Measurements from ENCODE around the gene ZSCAN9.

ZSCAN9 gene

GRCh38 chr6:28207510-28208110 is 17.5 kb upstream of the ZSCAN9 start:
- Histone ChIP-seq H3K36me3 (ENCODE audit: control insufficient read depth, insufficient read depth, low read length) (no peaks in the 10 kb centered on the region), H3K9me3 (ENCODE audit: control insufficient read depth, low read length) (no peaks in the 10 kb centered on the region), H3K27ac (ENCODE audit: insufficient read depth, low read length, poor library complexity, severe bottlenecking) (no peak overlapping the region), H3K27me3 (replicated peaks; ENCODE audit: control insufficient read depth, insufficient read depth, low read length, poor library complexity, severe bottlenecking) (peaks cover 62% of the 10 kb centered on the region), H3K4me1 (ENCODE audit: control insufficient read depth, insufficient read depth, low read length, poor library complexity, severe bottlenecking) (peaks cover 13% of the 10 kb centered on the region), H3K4me3 (ENCODE audit: insufficient read depth, low read depth, low read length, poor library complexity, severe bottlenecking) (no peak overlapping the region)
- DNase-seq: no peak

GRCh38 chr6:28208111-28208659 is 16.9 kb upstream of the ZSCAN9 start:
- Histone ChIP-seq H3K27ac (ENCODE audit: insufficient read depth, low read length, poor library complexity, severe bottlenecking) (no peak overlapping the region), H3K4me1 (ENCODE audit: control insufficient read depth, insufficient read depth, low read length, poor library complexity, severe bottlenecking) (peaks cover 14% of the 10 kb centered on the region), H3K4me3 (ENCODE audit: insufficient read depth, low read depth, low read length, poor library complexity, severe bottlenecking) (no peak overlapping the region), H3K27me3 (replicated peaks; ENCODE audit: control insufficient read depth, insufficient read depth, low read length, poor library complexity, severe bottlenecking) (peaks cover 66% of the 10 kb centered on the region), H3K36me3 (ENCODE audit: control insufficient read depth, insufficient read depth, low read length) (no peaks in the 10 kb centered on the region), H3K9me3 (ENCODE audit: control insufficient read depth, low read length) (no peaks in the 10 kb centered on the region)
- no peak for DNase-seq

GRCh38 chr6:28209753-28210535 is 15.1 kb upstream of the ZSCAN9 start:
- Histone ChIP-seq H3K4me1 (ENCODE audit: control insufficient read depth, insufficient read depth, low read length, poor library complexity, severe bottlenecking) (peaks cover 14% of the 10 kb centered on the region), H3K27ac (ENCODE audit: insufficient read depth, low read length, poor library complexity, severe bottlenecking) (no peak overlapping the region), H3K9me3 (ENCODE audit: control insufficient read depth, low read length) (no peaks in the 10 kb centered on the region), H3K27me3 (replicated peaks; ENCODE audit: control insufficient read depth, insufficient read depth, low read length, poor library complexity, severe bottlenecking) (peaks cover 72% of the 10 kb centered on the region), H3K36me3 (ENCODE audit: control insufficient read depth, insufficient read depth, low read length) (no peaks in the 10 kb centered on the region), H3K4me3 (ENCODE audit: insufficient read depth, low read depth, low read length, poor library complexity, severe bottlenecking) (no peak overlapping the region)
- DNase-seq: no peak

- H3K9me3 ChIP-seq (ENCODE audit: control insufficient read depth, low read length): no peaks in the 10 kb centered on the region
- no peak for DNase-seq
- no peak overlapping the region for H3K4me3 ChIP-seq (ENCODE audit: insufficient read depth, low read depth, low read length, poor library complexity, severe bottlenecking)
- H3K4me1 ChIP-seq (ENCODE audit: control insufficient read depth, insufficient read depth, low read length, poor library complexity, severe bottlenecking): peaks cover 14% of the 10 kb centered on the region
- H3K27me3 ChIP-seq (replicated peaks; ENCODE audit: control insufficient read depth, insufficient read depth, low read length, poor library complexity, severe bottlenecking): peaks cover 70% of the 10 kb centered on the region
- no peak overlapping the region for H3K27ac ChIP-seq (ENCODE audit: insufficient read depth, low read length, poor library complexity, severe bottlenecking)
- H3K36me3 ChIP-seq (ENCODE audit: control insufficient read depth, insufficient read depth, low read length): no peaks in the 10 kb centered on the region
These were observed 13.1 kb upstream of the ZSCAN9 start for GRCh38 chr6:28211840-28212509.

GRCh38 chr6:28212510-28213212 is 12.4 kb upstream of the ZSCAN9 start:
- H3K27me3 ChIP-seq (replicated peaks; ENCODE audit: control insufficient read depth, insufficient read depth, low read length, poor library complexity, severe bottlenecking): peaks cover 67% of the 10 kb centered on the region
- no peaks in the 10 kb centered on the region for H3K9me3 ChIP-seq (ENCODE audit: control insufficient read depth, low read length)
- no peak for DNase-seq
- H3K4me1 ChIP-seq (ENCODE audit: control insufficient read depth, insufficient read depth, low read length, poor library complexity, severe bottlenecking): peaks cover 10% of the 10 kb centered on the region
- no peak overlapping the region for H3K27ac ChIP-seq (ENCODE audit: insufficient read depth, low read length, poor library complexity, severe bottlenecking)
- no peak overlapping the region for H3K4me3 ChIP-seq (ENCODE audit: insufficient read depth, low read depth, low read length, poor library complexity, severe bottlenecking)
- no peaks in the 10 kb centered on the region for H3K36me3 ChIP-seq (ENCODE audit: control insufficient read depth, insufficient read depth, low read length)

- Histone ChIP-seq H3K4me3 (ENCODE audit: insufficient read depth, low read depth, low read length, poor library complexity, severe bottlenecking) (no peak overlapping the region), H3K27ac (ENCODE audit: insufficient read depth, low read length, poor library complexity, severe bottlenecking) (no peak overlapping the region), H3K9me3 (ENCODE audit: control insufficient read depth, low read length) (no peaks in the 10 kb centered on the region), H3K36me3 (ENCODE audit: control insufficient read depth, insufficient read depth, low read length) (no peaks in the 10 kb centered on the region), H3K4me1 (ENCODE audit: control insufficient read depth, insufficient read depth, low read length, poor library complexity, severe bottlenecking) (peaks cover 6% of the 10 kb centered on the region), H3K27me3 (replicated peaks; ENCODE audit: control insufficient read depth, insufficient read depth, low read length, poor library complexity, severe bottlenecking) (peaks cover 67% of the 10 kb centered on the region)
- DNase-seq: no peak
These were observed 11.9 kb upstream of the ZSCAN9 start for GRCh38 chr6:28213213-28213523.

- Histone ChIP-seq H3K27me3 (replicated peaks; ENCODE audit: control insufficient read depth, insufficient read depth, low read length, poor library complexity, severe bottlenecking) (peaks cover 63% of the 10 kb centered on the region), H3K36me3 (ENCODE audit: control insufficient read depth, insufficient read depth, low read length) (no peaks in the 10 kb centered on the region), H3K4me1 (ENCODE audit: control insufficient read depth, insufficient read depth, low read length, poor library complexity, severe bottlenecking) (peaks cover 10% of the 10 kb centered on the region), H3K27ac (ENCODE audit: insufficient read depth, low read length, poor library complexity, severe bottlenecking) (no peak overlapping the region), H3K4me3 (ENCODE audit: insufficient read depth, low read depth, low read length, poor library complexity, severe bottlenecking) (no peak overlapping the region), H3K9me3 (ENCODE audit: control insufficient read depth, low read length) (no peaks in the 10 kb centered on the region)
- no peak for DNase-seq
These were observed 9.7 kb upstream of the ZSCAN9 start for GRCh38 chr6:28215425-28215824.

- no peaks in the 10 kb centered on the region for H3K9me3 ChIP-seq (ENCODE audit: control insufficient read depth, low read length)
- no peak for DNase-seq
- peaks cover 54% of the 10 kb centered on the region for H3K27me3 ChIP-seq (replicated peaks; ENCODE audit: control insufficient read depth, insufficient read depth, low read length, poor library complexity, severe bottlenecking)
- H3K27ac ChIP-seq (ENCODE audit: insufficient read depth, low read length, poor library complexity, severe bottlenecking): no peak overlapping the region
- H3K4me1 ChIP-seq (ENCODE audit: control insufficient read depth, insufficient read depth, low read length, poor library complexity, severe bottlenecking): peaks cover 4% of the 10 kb centered on the region
- H3K4me3 ChIP-seq (ENCODE audit: insufficient read depth, low read depth, low read length, poor library complexity, severe bottlenecking): no peak overlapping the region
- H3K36me3 ChIP-seq (ENCODE audit: control insufficient read depth, insufficient read depth, low read length): no peaks in the 10 kb centered on the region
These were observed 7.2 kb upstream of the ZSCAN9 start for GRCh38 chr6:28217890-28218289.

GRCh38 chr6:28218312-28219248 is 6.5 kb upstream of the ZSCAN9 start:
- Histone ChIP-seq H3K27me3 (replicated peaks; ENCODE audit: control insufficient read depth, insufficient read depth, low read length, poor library complexity, severe bottlenecking) (peaks cover 47% of the 10 kb centered on the region), H3K27ac (ENCODE audit: insufficient read depth, low read length, poor library complexity, severe bottlenecking) (no peak overlapping the region), H3K4me3 (ENCODE audit: insufficient read depth, low read depth, low read length, poor library complexity, severe bottlenecking) (peak overlapping the region; percentile 39), H3K9me3 (ENCODE audit: control insufficient read depth, low read length) (no peaks in the 10 kb centered on the region), H3K4me1 (ENCODE audit: control insufficient read depth, insufficient read depth, low read length, poor library complexity, severe bottlenecking) (peaks cover 4% of the 10 kb centered on the region), H3K36me3 (ENCODE audit: control insufficient read depth, insufficient read depth, low read length) (no peaks in the 10 kb centered on the region)
- no peak for DNase-seq

All from effector memory CD4-positive, alpha-beta T cell (primary cell).